SK-N-MC (cell line): ENCODE data around the gene EVL.

ENCODE experiments used
- DNase-seq: peaks from one replicate; pipeline ENCODE4 v3.0.0-alpha.2; 2011; ENCODE audit warnings: low read depth, low spot score
- H3K27ac ChIP-seq: fragments of 200-600 bp; sonication (generic); 2 replicates; pipeline ENCODE4 v1.5.1; 2016; ENCODE audit warnings: mixed run types
- H3K36me3 ChIP-seq: fragments of 200-600 bp; sonication (generic); 2 replicates; pipeline ENCODE4 v1.6.1; 2017; ENCODE audit warnings: antibody characterized with exemption, low read length, mixed read lengths; ENCODE audit not compliant: insufficient read depth
- H3K4me3 ChIP-seq: fragments of 200-600 bp; sonication (generic); 2 replicates; pipeline ENCODE4 v1.5.1; 2016
- H3K9ac ChIP-seq: fragments of 200-600 bp; sonication (generic); 2 replicates; pipeline ENCODE4 v1.8.0; 2017; ENCODE audit warnings: mixed run types, mixed read lengths; ENCODE audit not compliant: insufficient read length
- H3K9me3 ChIP-seq: fragments of 200-600 bp; sonication (generic); 2 replicates; pipeline ENCODE4 v1.6.1; 2017; ENCODE audit warnings: low read depth, mild to moderate bottlenecking, antibody characterized with exemption, low read length, moderate library complexity, mixed read lengths
- EZH2 ChIP-seq: fragments of 200-600 bp; sonication (generic); IDR thresholded peaks from one replicate; pipeline ENCODE4 v1.6.1; 2017; ENCODE audit warnings: antibody characterized with exemption
- FOXP2 ChIP-seq: optimal IDR thresholded peaks from 2 replicates; pipeline ENCODE3; 2011; ENCODE audit warnings: mild to moderate bottlenecking, moderate library complexity; ENCODE audit not compliant: insufficient read depth; ENCODE audit errors: extremely low read length, control extremely low read depth
- POLR2AphosphoS5 ChIP-seq: IDR thresholded peaks from 2 replicates; pipeline ENCODE4 v1.6.1; 2012; ENCODE audit warnings: mild to moderate bottlenecking, low read depth, low read length, borderline replicate concordance

EVL gene

GRCh38 chr14:100191584-100192249 is 126.5 kb downstream of the EVL start:
- DNase-seq, result no peak
- H3K27ac ChIP-seq, result no peak overlapping the region
- H3K9me3 ChIP-seq, result no peaks in the 10 kb centered on the region
- peak overlapping the region; percentile 66 for H3K9ac ChIP-seq
- no peak overlapping the region for H3K4me3 ChIP-seq
- H3K36me3 ChIP-seq, result no peaks in the 10 kb centered on the region
- TF ChIP-seq EZH2 (no peak), POLR2AphosphoS5 (no peak), FOXP2 (no peak)

- no peak for DNase-seq
- Histone ChIP-seq H3K9ac (peak overlapping the region; percentile 66), H3K36me3 (no peaks in the 10 kb centered on the region), H3K4me3 (peak overlapping the region; percentile 78), H3K27ac (peak overlapping the region; percentile 15; the same call in 1 of the 2 replicates), H3K9me3 (no peaks in the 10 kb centered on the region)
- no peak for TF ChIP-seq FOXP2
- TF ChIP-seq POLR2AphosphoS5, result no peak
- TF ChIP-seq EZH2, result no peak
Observed at GRCh38 chr14:100192250-100192671, 127.0 kb downstream of the EVL start.

- no peaks in the 10 kb centered on the region for H3K36me3 ChIP-seq
- peak overlapping the region; percentile 68 for H3K9ac ChIP-seq
- peak; percentile 74 for DNase-seq
- peak overlapping the region; percentile 21; the same call in 1 of the 2 replicates for H3K27ac ChIP-seq
- TF ChIP-seq FOXP2 (peak; percentile 24), POLR2AphosphoS5 (peak; percentile 71; the same call in 1 of the 2 replicates), EZH2 (no peak)
- H3K9me3 ChIP-seq, result no peaks in the 10 kb centered on the region
- peak overlapping the region; percentile 78 for H3K4me3 ChIP-seq
Observed at GRCh38 chr14:100192672-100193416, 127.6 kb downstream of the EVL start.
